SU-DHL-6 (cell line): ENCODE data around the gene ENO1.

ENCODE experiments used
- EZH2phosphoT487 ChIP-seq: fragments of 200-600 bp; sonication (generic), shearing (Covaris generic); conservative IDR thresholded peaks from 2 replicates; pipeline ENCODE4 v1.6.1; 2018; ENCODE audit warnings: mild to moderate bottlenecking, antibody characterized with exemption, low read length, moderate library complexity, mixed read lengths
- TF ChIP-seq, protein P1 (sequence below): fragments of 200-600 bp; sonication (generic); IDR thresholded peaks from one replicate; pipeline ENCODE4 v1.5.1; 2017; ENCODE audit warnings: antibody characterized with exemption, mild to moderate bottlenecking, low read length, moderate library complexity; ENCODE audit not compliant: insufficient read depth, poor library complexity, severe bottlenecking

DNA sequence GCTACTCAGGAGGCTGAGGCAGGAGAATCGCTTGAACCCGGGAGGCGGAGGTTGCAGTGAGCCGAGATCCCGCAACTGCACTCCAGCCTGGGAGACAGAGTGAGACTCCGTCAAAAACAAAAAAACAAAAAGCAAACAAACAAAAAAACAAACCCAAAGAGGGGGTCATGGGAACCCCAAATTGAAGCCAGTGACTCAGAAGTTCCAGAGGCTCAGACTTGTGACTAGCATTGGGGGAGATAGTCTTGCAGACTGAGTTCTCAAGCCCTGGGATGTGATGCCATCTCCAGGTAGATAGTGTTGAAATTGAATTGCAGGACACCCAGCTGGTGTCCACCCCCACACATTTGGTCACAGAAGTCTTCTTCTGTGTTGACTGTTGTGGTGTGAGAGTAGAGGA lies 24.9 kb upstream of the ENO1 start:
- TF ChIP-seq, protein P1, sequence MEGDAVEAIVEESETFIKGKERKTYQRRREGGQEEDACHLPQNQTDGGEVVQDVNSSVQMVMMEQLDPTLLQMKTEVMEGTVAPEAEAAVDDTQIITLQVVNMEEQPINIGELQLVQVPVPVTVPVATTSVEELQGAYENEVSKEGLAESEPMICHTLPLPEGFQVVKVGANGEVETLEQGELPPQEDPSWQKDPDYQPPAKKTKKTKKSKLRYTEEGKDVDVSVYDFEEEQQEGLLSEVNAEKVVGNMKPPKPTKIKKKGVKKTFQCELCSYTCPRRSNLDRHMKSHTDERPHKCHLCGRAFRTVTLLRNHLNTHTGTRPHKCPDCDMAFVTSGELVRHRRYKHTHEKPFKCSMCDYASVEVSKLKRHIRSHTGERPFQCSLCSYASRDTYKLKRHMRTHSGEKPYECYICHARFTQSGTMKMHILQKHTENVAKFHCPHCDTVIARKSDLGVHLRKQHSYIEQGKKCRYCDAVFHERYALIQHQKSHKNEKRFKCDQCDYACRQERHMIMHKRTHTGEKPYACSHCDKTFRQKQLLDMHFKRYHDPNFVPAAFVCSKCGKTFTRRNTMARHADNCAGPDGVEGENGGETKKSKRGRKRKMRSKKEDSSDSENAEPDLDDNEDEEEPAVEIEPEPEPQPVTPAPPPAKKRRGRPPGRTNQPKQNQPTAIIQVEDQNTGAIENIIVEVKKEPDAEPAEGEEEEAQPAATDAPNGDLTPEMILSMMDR = no peak
- TF ChIP-seq EZH2phosphoT487 = no peak
